Gastroesophageal sphincter (tissue), 4 donors: Measurements from ENCODE around the gene RTN4R. TPM values are rescaled to one million over a fixed set of nuclear protein-coding genes. Genes with fewer than 3 reads are reported as not detected.
A peak's percentile ranks its signal among the peaks of the same experiment; 100 is the strongest.

ENCODE experiments used
- ATAC-seq: fragments of 150-250 bp; one replicate; pipeline ENCODE4 v1.9.1; 2016; ENCODE audit warnings: mild to moderate bottlenecking, moderate library complexity
- H3K27ac ChIP-seq, 4 donors: fragments of 200-600 bp; sonication (generic) in 3 of 4; 1 replicate in 3 of 4; 2 replicates in 1 of 4; pipeline ENCODE4 v1.5.1; 2016 to 2019
- H3K27me3 ChIP-seq: fragments of 200-600 bp; sonication (generic); one replicate; pipeline ENCODE4 v1.5.1; 2019
- H3K36me3 ChIP-seq, 2 donors: fragments of 200-600 bp; sonication (generic); one replicate each; pipeline ENCODE4 v1.5.1; 2019; ENCODE audit warnings: control low read depth in 1 of 2
- H3K4me1 ChIP-seq, 3 donors: fragments of 200-600 bp; sonication (generic); 1 replicate in 2 of 3; 2 replicates in 1 of 3; pipeline ENCODE4 v1.5.1; 2016 to 2019; ENCODE audit warnings: control low read depth in 2 of 3
- H3K4me3 ChIP-seq, 2 donors: fragments of 200-600 bp; sonication (generic); one replicate each; pipeline ENCODE4 v1.5.1; 2019; ENCODE audit warnings: mild to moderate bottlenecking in 1 of 2, moderate library complexity in 1 of 2
- H3K9me3 ChIP-seq, 3 donors: fragments of 200-600 bp; sonication (generic); one replicate each; pipeline ENCODE4 v1.5.1; 2017 to 2019; ENCODE audit warnings: control low read depth in 2 of 3
- CTCF ChIP-seq, 4 experiments: fragments of 200-600 bp in 2 of 4; fragments of 450-650 bp in 2 of 4; sonication (generic) in 1 of 4; IDR thresholded peaks; one replicate each; pipeline ENCODE4 v1.5.1; 2017 to 2019; ENCODE audit warnings: antibody characterized with exemption in 4 of 4, mild to moderate bottlenecking in 2 of 4, moderate library complexity in 2 of 4
- EP300 ChIP-seq: sonication (generic); formaldehyde crosslinking; IDR thresholded peaks from one replicate; pipeline ENCODE4 v1.6.1; 2017; ENCODE audit warnings: antibody characterized with exemption, mild to moderate bottlenecking
- POLR2A ChIP-seq, 2 donors: fragments of 450-650 bp; IDR thresholded peaks; one replicate each; pipeline ENCODE4 v1.6.1; 2017; ENCODE audit warnings: antibody characterized with exemption in 2 of 2, mild to moderate bottlenecking in 2 of 2, moderate library complexity in 1 of 2
- POLR2AphosphoS5 ChIP-seq: sonication (generic); formaldehyde crosslinking; IDR thresholded peaks from one replicate; pipeline ENCODE4 v1.6.1; 2017; ENCODE audit warnings: antibody characterized with exemption
- WGBS, 2 donors: methylation state at CpG; one replicate each; pipeline ENCODE4 v1.1.5; 2018; ENCODE audit warnings: low coverage in 1 of 2; 5-methylcytosine and 5-hydroxymethylcytosine counted together
- total RNA-seq, 4 donors: library from RNA; depleted of rRNA; stranded (reverse); fragments of >200 nt; gene quantifications; one replicate each; pipeline ENCODE4 v1.1.0, GENCODE V29; 2016

The RTN4R gene
- total RNA-seq, 4 donors from 2014 or later: 1.3 to 2.4 TPM; not detected in 2

- Histone ChIP-seq H3K36me3 (no peaks in the 10 kb centered on the region), H3K27me3 (peaks cover 5% of the 10 kb centered on the region), H3K4me3 (no peak overlapping the region), H3K4me1 (peaks cover 0 to 52% (median 21%) of the 10 kb centered on the region in 3 donors), H3K9me3 (no peaks in the 10 kb centered on the region), H3K27ac (peak overlapping the region in 3 of 4 donors; percentile 48 to 76 (median 74))
- no peak for ATAC-seq
- no peak for TF ChIP-seq EP300
- TF ChIP-seq CTCF (IDR thresholded peaks at IDR 0.05): no peak
- no peak for TF ChIP-seq POLR2A (IDR thresholded peaks at IDR 0.05)
- TF ChIP-seq POLR2AphosphoS5: no peak
- WGBS, 2 donors: no CpG with 5 or more reads among the region's 8 CpGs
Measured at GRCh38 chr22:20204311-20204710, 63.8 kb downstream of the RTN4R start.

- peak; percentile 17 for ATAC-seq
- H3K4me3 ChIP-seq: no peak overlapping the region
- WGBS, 2 donors: 54% methylated on average over 4 of the region's 11 CpGs; no CpG with 5 or more reads in 1 of the 2 donors
- H3K36me3 ChIP-seq: no peaks in the 10 kb centered on the region
- TF ChIP-seq EP300 (no peak), POLR2AphosphoS5 (no peak), CTCF (IDR thresholded peaks at IDR 0.05) (no peak), POLR2A (IDR thresholded peaks at IDR 0.05) (no peak)
- H3K27me3 ChIP-seq: peaks cover 5% of the 10 kb centered on the region
- peak overlapping the region in 3 of 4 donors; percentile 48 to 76 (median 74) for H3K27ac ChIP-seq
- no peaks in the 10 kb centered on the region for H3K9me3 ChIP-seq
- peaks cover 0 to 52% (median 21%) of the 10 kb centered on the region in 3 donors for H3K4me1 ChIP-seq
Measured at GRCh38 chr22:20203552-20204201, 64.4 kb downstream of the RTN4R start.

- WGBS, 2 donors: 0 to 83% methylated on average over 1 of the region's 4 CpGs
- Histone ChIP-seq H3K4me3 (no peak overlapping the region), H3K36me3 (no peaks in the 10 kb centered on the region), H3K27me3 (peaks cover 5% of the 10 kb centered on the region), H3K9me3 (no peaks in the 10 kb centered on the region), H3K4me1 (peaks cover 0 to 52% (median 21%) of the 10 kb centered on the region in 3 donors), H3K27ac (peak overlapping the region in 3 of 4 donors; percentile 43 to 76 (median 74))
- TF ChIP-seq EP300 (no peak), POLR2AphosphoS5 (no peak), POLR2A (IDR thresholded peaks at IDR 0.05) (no peak), CTCF (IDR thresholded peaks at IDR 0.05) (no peak)
- ATAC-seq: peak; percentile 22
Measured at GRCh38 chr22:20203142-20203551, 65.0 kb downstream of the RTN4R start.

GRCh38 chr22:20201837-20202392 lies 66.2 kb downstream of the RTN4R start:
- Histone ChIP-seq H3K27ac (no peak overlapping the region), H3K4me3 (no peak overlapping the region), H3K27me3 (peaks cover 5% of the 10 kb centered on the region), H3K4me1 (peaks cover 0 to 41% (median 14%) of the 10 kb centered on the region in 3 donors), H3K36me3 (no peaks in the 10 kb centered on the region), H3K9me3 (no peaks in the 10 kb centered on the region)
- no peak for ATAC-seq
- WGBS, 2 donors: 90 to 96% methylated on average over 4 of the region's 13 CpGs
- TF ChIP-seq POLR2AphosphoS5: no peak
- no peak for TF ChIP-seq POLR2A (IDR thresholded peaks at IDR 0.05)
- no peak for TF ChIP-seq EP300
- TF ChIP-seq CTCF (IDR thresholded peaks at IDR 0.05): no peak

GRCh38 chr22:20199906-20200305 lies 68.2 kb downstream of the RTN4R start:
- ATAC-seq: no peak
- Histone ChIP-seq H3K36me3 (no peaks in the 10 kb centered on the region), H3K27me3 (peaks cover 5% of the 10 kb centered on the region), H3K4me3 (no peak overlapping the region), H3K27ac (no peak overlapping the region), H3K4me1 (peaks cover 0 to 25% (median 7%) of the 10 kb centered on the region in 3 donors), H3K9me3 (no peaks in the 10 kb centered on the region)
- no peak for TF ChIP-seq EP300
- 93 to 96% methylated on average over 4 to 5 of the region's 5 CpGs for WGBS, 2 donors
